Measurements from ENCODE around the gene VAMP8.
"Not testable (repeated sequence)": the region's sequence is repeated elsewhere in the genome, so short reads cannot be mapped to it uniquely, and the experiment has no call there.

Gene VAMP8

DNA sequence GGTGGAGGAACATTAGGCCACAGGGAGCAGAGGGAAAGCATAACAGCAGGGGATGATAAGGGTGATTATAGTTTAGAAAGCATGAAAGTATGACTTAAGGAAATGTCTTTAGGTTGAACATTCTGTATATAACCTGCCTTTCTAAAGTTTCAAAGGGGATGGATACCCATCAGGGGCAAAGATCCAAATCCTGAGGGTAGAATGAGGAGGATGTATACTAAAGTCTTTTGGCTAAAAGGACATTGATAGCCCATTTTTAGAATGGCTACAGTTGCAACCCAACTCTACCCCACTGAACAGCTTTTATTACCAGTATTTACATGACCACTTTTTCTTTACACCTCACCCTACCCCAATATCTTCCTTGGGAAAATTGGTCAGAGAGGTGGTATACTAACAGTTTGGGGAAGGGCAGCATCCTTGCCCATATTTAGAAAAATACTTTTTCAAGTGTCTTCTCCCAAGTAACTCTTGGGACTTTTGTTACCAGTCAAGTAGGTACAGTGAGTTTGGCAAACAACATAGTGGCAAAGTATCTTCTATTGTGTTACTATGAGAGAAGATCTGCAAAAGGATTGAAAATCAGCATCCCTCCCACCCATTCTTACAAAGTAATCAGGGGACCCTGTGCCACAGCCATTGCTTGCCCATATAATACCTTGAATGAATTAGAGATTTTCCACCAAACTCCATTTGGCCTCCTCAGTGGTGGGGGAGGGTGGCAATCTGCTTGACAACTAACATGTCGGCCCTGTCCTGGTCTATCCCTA lies 30.1 kb upstream of the VAMP8 start:
- no peak for DNase-seq (ENCODE audit: low read depth in 2 of 2)

DNA sequence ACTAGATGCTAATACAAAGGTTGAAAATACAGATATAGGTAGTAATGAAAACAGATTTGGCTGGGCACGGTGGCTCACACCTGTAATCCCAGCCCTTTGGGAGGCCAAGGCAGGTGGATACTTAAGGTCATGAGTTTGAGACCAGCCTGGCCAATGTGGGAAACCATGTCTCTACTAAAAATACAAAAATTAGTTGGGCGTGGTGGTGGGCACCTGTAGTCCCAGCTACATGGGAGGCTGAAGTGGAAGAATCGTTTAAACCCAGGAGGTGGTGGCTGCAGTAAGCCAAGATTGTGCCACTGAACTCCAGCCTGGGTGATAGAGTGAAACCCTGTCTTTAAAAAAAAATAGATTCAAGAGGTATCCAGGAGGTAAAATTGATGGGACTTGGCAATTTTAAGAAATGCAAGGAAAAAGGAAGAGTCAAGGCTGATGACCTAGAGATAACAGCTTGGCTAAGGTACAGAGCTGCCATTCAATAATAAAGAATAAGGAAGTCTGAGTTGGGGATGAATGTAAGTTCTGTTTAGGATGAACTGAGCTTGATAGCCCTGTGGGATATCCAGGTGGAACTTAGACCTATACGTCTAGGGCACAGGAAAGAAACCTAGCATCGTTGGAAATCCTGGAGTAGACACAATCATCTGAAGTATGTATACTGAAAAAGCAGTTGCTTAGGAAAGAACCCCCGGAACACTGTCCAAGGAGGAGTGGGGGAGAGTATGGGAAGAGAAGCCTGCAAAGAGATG lies 29.4 kb upstream of the VAMP8 start:
- no peak for DNase-seq (ENCODE audit: low read depth in 2 of 2)

DNA sequence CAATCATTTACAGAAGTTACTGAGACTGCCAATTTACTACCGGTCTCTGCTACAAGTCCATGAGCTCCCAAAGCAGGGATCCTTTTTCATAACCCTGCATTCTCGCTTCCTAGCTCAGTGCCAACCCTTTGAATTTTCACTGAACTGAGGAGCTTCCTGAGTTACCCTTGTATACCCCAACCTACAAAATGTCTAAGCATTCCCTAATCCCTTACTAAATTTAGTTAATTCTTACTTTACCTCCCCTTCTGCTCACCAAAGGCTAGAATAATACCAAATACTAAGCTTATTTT lies 28.8 kb upstream of the VAMP8 start:
- DNase-seq (ENCODE audit: low read depth in 2 of 2), result no peak

DNA sequence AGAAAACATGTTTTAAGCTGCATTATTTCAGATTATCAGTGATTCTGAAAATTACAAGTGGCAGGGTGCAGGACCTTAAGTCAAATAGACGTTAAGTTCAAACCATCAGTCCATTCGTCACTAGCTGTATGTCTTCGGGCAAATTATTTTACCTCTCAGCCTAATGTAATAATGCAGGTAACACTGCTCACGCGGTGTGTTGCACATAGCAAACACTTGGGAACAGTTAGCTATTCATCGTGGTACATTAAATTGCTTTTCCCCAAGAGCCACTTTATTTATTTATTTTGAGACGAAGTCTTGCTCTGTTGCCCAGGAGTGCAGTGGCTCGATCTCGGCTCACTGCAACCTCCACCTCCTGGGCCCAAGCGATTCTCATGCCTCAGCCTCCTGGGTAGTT lies 28.3 kb upstream of the VAMP8 start:
- DNase-seq (ENCODE audit: low read depth in 2 of 2), result no peak

DNA sequence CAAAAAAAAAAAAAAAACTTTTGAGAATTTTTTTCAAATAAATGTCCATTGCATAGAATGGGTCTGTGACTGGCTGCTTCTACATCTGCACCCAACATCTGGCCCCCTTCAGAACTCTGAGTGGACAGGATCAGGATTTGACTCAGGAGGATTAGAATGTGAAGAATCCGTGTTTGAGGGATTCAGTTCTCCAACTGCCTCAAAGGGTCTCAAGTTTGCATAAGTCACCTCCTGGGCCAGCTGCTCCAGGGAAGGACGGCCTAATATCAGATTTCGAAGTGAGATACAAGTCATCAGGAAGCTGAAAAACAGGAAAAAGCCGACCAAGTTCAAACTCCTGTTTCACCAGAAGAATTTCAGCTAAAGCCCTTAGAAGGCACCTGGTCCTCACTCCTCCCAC lies 27.6 kb upstream of the VAMP8 start:
- DNase-seq (ENCODE audit: low read depth in 2 of 2), result no peak

DNA sequence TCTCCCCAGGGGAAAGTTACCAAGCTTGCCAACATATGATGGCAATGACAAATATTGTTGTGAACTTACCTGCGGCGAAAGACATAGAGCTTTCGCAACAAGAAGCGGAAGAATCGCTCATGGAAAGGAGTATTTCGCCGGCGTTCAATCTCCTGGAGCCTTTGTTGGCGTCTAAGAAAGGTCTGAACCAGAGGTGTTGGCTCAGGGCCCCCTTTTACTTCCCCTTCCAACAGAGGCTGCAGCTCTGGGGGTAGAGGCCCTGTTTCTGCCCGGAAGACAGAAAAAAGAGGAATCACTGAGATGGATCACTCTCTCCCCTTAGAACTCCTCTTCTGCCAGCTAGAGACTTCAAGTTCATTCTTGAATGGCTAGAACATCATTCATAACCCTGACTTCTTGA lies 26.9 kb upstream of the VAMP8 start:
- no peak for DNase-seq (ENCODE audit: low read depth in 2 of 2)

DNA sequence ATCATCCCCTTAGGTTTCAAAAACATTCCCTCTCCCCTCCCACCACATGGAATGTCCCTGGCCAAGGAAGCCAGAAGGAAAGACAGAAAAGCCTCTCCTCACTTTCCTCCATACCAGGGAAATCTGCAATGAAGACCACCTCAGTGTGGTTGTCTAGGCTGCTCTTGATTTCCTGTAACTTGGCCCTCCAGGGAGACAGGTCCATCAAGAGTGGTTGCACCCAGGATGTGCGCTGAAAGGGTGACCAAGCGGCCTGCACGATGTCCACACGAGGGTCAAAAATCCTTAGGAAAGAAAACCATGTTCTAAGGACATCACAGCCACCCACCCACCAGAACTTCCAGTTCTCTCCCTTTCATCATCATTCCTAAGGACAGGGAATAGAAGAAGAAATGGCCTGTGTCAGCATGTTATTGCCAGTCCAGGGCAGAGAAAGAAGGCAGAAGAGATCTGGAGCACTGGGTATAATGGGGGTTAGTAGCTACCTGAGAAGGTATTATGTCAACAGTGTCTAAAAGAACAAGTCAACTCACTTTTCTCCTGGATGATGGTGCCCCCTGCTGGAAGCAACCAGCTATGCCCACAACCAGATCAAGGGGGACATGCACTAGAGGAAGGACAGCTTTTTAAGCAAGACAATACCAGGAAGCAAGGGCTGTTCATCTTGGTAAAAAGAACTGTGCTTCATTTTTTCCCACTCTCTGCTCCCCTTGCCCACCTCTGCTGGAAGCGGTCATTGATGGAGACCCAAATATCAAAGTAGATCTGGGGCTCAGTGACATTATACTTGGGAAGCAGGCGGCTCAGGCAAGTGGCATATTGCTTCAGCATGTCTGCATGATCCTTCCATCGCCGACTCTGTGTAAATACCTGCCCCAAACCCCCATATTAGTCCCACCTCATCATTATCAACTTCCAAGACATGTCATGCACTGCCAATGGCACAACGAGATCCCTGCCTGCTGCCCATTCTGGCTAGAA lies 25.4 kb upstream of the VAMP8 start:
- DNase-seq (ENCODE audit: low read depth in 2 of 2), result peak; percentile 72 to 73

DNA sequence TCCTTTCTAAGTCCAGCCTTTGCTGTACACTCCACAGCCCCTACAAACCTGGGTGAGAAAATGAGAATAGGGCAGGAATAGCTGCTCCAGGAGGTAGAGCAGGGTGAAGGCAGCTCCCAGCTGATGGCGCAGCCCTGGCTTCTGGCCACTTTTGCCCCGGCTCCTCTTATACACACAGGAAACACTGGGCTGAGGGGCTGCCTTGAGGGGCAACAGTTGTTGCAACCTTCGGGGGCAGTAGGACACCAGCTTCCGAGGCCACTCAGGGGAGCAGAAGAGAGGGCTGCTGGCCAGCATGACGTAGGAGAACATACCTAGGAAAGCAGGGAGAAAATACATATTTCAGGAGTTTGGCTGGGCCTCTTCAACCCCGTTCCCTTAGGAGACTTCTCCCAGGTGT lies 24.2 kb upstream of the VAMP8 start:
- no peak for DNase-seq (ENCODE audit: low read depth in 2 of 2)

DNA sequence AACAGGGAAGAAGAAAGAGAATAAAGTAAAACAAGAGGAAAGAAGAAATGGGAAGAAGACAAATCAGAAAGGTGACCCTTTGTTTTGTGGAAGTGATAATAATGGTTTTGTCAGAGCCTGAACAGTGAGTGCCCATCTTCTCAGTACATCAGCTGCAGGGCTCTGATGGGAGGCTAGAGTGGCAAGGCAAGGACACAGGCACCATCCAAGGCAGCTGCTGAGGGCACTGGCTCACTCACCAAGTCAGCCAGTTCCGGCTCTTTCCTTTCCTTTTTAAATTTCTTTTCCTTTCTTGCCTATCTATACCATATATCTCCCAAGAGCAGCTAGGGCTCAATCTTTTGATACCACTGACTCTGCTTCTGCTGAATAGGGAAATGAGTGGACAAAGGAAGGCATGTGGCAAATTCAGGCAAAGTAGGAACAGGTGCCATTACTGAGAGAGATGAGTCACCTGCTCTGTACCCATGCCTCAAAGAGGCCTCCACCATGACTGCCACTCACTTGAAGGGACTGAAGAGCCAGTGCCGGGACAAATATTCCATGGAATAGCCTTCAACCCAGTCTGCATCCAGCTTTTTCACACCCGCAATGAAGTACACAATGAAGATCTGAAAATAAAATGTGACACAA lies 22.3 kb upstream of the VAMP8 start:
- no peak for DNase-seq (ENCODE audit: low read depth in 2 of 2)

DNA sequence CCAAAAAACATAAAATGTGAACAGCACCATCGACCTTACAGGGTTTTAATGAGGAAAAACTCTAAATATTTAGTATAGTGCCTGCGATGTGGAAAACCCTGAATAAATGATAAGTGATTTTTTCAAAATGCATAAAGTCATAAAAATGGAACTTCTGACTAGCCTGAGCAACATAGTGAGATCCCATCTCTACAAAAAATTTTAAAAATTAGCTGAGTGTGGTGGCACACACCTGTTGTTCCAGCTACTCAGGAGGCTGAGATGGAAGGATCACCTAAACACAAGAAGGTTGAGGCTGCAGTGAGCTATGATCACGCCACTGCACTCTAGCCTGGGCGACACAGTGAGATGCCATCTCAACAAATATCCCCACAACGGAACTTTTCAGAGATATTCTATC lies 20.3 kb upstream of the VAMP8 start:
- no peak for DNase-seq (ENCODE audit: low read depth in 2 of 2)

DNA sequence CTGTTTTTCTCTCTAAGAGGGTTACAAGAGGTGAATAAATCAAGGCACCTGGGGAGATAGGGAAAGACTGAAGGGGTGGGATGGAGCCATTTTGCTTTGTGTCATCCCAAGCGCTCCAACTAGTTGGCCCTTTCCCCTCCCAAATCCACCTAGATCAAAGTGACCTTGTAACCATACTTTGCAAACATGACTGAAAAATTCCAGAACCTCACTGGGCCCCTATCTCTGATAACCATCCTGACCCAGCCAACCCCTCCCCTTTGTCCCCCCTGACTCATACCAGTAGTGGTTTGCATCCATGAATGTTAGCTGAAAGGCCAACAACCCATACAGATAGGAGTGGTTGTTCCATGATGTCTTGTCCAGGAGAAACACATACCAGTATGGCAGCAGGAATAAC lies 19.2 kb upstream of the VAMP8 start:
- DNase-seq (ENCODE audit: low read depth in 2 of 2), result no peak

DNA sequence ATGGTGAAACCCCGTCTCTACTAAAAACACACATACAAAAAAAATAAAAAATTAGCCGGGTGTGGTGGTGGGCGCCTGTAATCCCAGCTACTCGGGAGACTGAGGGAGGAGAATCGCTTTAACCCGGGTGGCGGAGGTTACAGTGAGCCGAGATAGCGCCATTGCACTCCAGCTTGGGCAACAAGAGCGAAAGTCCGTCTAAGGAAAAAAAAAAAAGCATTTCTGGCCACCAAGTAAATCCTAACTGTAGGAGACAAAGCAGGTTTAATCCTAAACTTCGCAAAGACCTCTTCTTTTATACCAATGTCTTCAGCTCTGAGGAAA lies 17.0 kb upstream of the VAMP8 start:
- not testable (repeated sequence) for DNase-seq (ENCODE audit: low read depth in 2 of 2)

DNA sequence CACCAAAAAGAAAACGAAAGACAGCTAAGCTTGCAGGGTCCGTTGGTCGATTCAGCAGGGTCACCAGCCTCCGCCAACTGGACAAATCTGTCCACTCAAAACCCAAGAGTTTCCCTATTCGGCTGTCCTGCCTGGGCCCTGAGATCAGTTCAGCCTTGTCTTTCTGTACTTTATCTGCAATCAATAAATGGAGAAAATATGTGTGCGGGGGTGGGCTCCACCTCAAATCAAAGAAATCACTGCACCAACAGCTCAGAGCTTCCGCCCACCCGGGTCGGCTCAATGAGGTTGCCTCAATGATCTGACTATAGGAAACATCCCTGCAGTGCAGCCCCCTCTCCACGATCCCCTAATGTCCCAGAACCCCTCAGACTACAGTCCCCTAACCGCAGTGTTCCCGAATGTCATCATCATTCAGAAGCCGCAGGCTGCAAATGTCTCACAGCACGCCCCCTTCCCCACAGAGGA lies 16.5 kb upstream of the VAMP8 start:
- DNase-seq (ENCODE audit: low read depth in 2 of 2), result no peak

DNA sequence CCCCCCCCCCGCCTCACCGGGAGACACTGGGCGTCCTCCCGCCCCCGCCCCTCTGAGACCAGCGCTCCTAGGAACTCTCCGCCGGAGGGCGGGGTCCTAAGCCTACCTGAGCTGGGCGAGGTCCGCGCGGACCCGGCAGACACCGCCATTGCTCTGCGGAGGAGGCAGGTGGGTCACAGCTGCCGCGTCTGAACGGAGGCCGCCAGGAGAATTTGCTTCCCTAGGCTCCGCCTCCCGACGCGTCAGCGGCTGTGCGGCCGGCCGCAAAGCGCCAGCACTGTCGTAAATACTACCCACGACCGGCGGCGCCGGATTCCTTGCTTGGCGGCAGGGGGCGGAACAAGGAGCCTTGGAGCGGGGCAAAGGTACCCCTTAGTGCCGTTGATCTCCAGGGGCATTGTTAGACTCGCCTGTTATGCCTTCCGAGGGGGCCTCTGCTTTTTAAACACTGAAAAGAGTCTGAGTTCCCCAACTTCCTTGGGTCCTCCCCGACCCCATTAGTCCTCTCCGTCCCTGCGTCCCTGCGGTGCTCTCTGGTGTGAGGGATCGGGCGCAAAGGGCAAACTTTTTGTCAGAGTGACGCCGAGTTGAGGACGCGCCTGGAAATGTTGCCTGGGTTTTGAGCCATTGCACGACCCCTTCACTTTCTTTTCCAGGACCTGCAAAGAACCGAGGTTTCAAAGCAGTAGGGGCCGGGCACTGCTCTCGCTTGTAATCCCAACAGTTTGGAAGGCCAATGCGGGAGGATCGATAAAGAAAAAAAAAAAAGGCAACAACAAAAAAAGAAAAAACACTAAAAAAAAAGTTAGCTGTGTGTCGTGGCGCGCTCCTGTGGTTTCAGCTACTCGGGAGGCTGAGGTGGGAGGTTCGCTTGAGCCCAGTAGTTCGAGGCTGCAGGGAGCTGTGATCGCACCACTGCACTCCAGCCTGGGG lies 15.8 kb upstream of the VAMP8 start, which contains the start of gene GGCX:
TSS of gene GGCX (minus strand) at position 214 of the 933 bp plus-strand sequence. CDS start at position 149, 65 bp downstream.
- peak; percentile 92 to 94 for DNase-seq (ENCODE audit: low read depth in 2 of 2)

DNA sequence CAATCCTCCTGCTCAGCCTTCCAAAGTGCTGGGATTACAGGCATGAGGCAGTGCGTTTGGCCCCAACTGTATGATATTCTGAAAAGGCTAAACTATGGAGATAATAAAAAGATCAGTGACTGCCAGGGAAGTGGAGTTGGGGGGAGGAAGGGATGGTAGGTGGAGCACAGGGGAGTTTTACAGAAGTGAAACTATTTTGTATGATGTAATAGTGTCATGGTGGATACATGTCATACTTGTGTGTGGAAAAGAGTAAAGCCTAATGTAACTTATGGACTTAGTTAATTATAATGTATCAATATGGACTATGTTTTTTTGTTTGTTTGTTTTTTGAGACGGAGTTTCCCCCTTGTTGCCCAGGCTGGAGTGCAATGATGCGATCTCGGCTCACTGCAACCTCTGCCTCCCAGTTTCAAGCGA lies 13.2 kb upstream of the VAMP8 start:
- no peak for DNase-seq (ENCODE audit: low read depth in 2 of 2)

DNA sequence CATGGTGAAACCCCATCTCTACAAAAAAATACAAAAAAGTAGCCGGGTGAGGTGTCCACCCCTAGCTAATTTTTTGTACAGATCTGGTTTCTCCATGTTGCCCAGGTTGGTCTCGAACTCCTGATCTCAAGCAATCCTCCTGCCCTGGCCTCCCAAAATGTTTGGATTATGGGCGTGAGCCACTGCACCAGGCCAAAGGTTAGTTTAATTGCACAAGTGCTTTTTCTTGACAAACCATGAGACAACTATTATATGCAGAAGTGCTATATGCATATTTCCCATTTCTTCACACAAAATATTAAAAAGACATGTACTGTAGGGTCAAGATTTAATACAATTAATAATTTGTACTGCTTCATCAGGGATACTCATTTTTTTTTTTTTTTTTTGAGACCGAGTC lies 11.1 kb upstream of the VAMP8 start:
- DNase-seq (ENCODE audit: low read depth in 2 of 2), result no peak

DNA sequence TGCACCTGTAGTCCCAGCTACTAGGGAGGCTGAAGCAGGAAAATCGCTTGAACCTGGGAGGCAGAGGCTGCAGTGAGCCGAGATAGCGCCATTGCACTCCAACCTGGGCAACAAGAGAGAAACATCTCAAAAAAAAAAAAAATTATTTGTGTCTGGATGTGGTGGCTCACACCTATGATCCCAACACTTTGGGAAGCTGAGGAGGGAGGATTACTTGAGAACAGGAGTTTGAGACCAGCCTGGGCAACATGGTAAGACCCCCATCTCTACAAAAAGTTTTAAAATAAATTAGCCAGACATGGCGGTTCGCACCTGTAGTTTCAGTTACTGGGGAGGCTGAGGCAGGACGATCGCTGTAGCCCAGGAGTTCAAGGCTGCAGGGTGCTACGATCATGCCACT lies 1.6 kb upstream of the VAMP8 start:
- no peak for DNase-seq (ENCODE audit: low read depth in 2 of 2)

DNA sequence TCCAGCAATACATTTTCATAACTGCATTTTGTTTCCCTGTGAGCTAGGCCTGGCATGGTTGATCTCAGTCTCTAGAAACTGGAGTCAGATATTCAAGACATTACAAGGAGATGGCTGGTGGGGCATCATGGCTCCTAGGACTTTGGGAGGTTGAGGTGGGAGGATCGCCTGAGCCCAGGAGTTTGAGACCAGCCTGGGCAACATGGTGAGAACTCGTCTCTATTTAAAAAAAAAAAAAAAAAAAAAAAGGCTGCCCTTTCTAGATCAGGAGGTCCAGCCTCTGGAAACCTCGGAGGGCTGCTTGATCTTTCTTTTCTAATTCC lies 362 bp upstream of the VAMP8 start:
- DNase-seq (ENCODE audit: low read depth in 2 of 2), result no peak

DNA sequence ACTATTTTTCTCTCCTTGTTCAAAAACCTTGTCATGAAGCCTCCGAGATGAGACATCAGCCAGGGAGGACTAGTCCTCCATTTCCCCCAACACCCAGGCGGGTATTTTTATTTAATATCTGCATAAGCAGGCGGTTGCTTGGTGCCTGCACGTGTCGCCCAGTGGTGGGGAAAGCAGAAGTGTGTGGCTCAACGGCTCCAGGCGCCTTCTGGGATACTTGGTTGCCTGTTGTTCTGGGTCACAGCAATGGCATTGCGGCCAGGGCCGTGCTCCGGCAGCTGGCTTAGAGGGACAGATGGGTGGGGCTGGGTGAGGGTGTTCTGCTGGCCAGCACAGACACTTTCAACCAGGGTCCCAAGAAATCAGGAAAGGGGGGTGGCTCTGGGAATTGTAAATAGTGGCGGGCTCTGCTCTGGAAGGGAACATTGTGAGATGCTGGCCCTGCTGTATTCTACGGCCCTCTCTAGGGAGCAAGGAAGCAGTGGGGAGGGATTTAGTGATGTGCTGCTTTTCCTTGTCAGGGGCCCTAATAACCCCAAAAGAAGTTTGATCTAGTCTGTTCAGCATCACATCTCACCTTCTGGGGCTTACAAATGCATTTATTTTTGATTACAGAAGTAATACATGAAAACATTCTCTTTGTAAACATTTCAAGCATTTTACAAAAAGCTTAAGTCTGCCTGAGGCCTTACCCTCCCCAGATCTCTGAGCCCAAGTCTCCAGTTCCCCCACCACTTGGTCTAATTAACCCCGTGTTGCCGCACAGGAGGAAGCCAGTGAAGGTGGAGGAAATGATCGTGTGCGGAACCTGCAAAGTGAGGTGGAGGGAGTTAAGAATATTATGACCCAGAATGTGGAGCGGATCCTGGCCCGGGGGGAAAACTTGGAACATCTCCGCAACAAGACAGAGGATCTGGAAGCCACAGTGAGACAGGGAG lies 1.1 kb downstream of the VAMP8 start:
- DNase-seq (ENCODE audit: low read depth in 2 of 2), result no peak
